Keratinocyte (primary cell): Measurements from ENCODE around the gene FOXL2NB.

ENCODE experiments used
- EZH2 ChIP-seq: IDR thresholded peaks from one replicate; pipeline ENCODE4 v1.6.1; 2012; ENCODE audit warnings: inconsistent platforms, mild to moderate bottlenecking, low read length, moderate library complexity
- TF ChIP-seq, protein P1 (sequence below), 3 experiments: IDR thresholded peaks in 1 of 3; conservative IDR thresholded peaks in 1 of 3; optimal IDR thresholded peaks in 1 of 3; 2 replicates in 2 of 3; 3 replicates in 1 of 3; pipeline versions ENCODE3 to v1.5.1; 2011; ENCODE audit warnings: low read length in 3 of 3, mild to moderate bottlenecking in 3 of 3, moderate library complexity in 2 of 3, control low read depth in 1 of 3, inconsistent platforms in 1 of 3; ENCODE audit not compliant: insufficient read depth in 2 of 3; ENCODE audit errors: extremely low read depth in 1 of 3

DNA sequence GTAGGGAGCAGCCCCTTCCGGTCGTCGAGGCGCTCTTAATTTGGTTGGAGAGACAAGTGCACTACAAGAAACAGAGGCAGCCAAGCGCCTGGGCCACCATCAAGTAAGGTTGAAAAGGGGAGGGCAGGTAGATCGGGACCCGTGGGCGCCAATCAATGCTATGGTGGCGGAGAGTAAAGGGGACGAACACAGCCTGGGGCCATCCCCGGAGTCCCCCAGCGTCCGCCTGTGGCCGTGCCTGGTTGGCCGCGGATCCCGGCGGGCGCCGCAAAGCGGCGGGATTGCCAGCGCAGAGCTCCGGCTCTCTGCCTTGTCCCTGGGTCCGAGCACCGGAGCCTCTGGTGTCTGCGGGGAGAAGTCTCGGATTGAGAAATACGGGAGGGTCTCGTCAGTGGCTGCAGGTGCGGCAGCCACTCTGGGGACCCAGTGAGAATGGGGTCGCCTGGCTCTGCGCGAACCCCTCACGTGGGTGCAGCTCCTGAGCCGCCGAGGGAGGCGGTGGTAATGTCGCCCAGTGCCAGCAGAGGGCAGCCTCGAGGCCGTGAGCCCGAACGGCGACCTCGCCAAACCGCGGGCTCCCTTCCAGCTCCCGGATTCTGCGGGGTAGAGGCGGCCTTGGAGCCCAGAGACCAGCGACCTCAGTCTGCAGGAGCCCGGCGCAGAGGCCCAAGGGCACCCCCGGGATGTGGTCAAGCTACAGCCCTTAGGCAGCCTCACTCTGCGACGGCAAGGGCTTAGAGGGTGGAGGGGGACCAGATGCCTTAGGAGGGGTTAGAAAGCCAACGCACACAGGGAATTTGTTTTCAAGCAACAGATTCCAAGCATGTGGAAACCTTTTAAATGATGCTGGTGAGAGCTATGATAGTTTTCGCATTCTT, 10.9 kb upstream of the FOXL2NB start:
- TF ChIP-seq, protein P1, sequence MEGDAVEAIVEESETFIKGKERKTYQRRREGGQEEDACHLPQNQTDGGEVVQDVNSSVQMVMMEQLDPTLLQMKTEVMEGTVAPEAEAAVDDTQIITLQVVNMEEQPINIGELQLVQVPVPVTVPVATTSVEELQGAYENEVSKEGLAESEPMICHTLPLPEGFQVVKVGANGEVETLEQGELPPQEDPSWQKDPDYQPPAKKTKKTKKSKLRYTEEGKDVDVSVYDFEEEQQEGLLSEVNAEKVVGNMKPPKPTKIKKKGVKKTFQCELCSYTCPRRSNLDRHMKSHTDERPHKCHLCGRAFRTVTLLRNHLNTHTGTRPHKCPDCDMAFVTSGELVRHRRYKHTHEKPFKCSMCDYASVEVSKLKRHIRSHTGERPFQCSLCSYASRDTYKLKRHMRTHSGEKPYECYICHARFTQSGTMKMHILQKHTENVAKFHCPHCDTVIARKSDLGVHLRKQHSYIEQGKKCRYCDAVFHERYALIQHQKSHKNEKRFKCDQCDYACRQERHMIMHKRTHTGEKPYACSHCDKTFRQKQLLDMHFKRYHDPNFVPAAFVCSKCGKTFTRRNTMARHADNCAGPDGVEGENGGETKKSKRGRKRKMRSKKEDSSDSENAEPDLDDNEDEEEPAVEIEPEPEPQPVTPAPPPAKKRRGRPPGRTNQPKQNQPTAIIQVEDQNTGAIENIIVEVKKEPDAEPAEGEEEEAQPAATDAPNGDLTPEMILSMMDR (optimal IDR thresholded peaks at IDR 0.05 in 1 of 3, IDR thresholded peaks at IDR 0.05 in 1 of 3, conservative IDR thresholded peaks at IDR 0.05 in 1 of 3; ENCODE audit: extremely low read depth in 1 of 3, insufficient read depth in 2 of 3, low read length in 3 of 3) = peak; percentile 57 to 98 (median 90)
- TF ChIP-seq EZH2 = peak; percentile 75
